HG02623 (cell line): ENCODE measurements around the gene PRH1.

ENCODE experiments used
- ATAC-seq: cut with Tn5 transposase; IDR thresholded peaks from one replicate; pipeline ENCODE4 v1.9.1; 2021; ENCODE audit warnings: moderate library complexity; ENCODE audit not compliant: unreplicated experiment

PRH1 gene

GRCh38 chr12:10884086-10884725 lies at the start of gene PRH1:
Gene PRH1, minus strand, starts transcription at chr12:10884255. Its CDS starts 38 bp downstream, at chr12:10884217.
- ATAC-seq: no peak

- no peak for ATAC-seq
Observed at GRCh38 chr12:10928746-10929286, 44.8 kb upstream of the PRH1 start, which contains the start of gene PRH2. Gene PRH2, plus strand, starts transcription at chr12:10929236. Its CDS starts 38 bp downstream, at chr12:10929274.

- ATAC-seq: no peak
Observed at GRCh38 chr12:10926269-10926668, 42.2 kb upstream of the PRH1 start.

GRCh38 chr12:10919809-10920208 lies 35.8 kb upstream of the PRH1 start:
- ATAC-seq: no peak

- ATAC-seq: no peak
Observed at GRCh38 chr12:10910380-10910779, 26.3 kb upstream of the PRH1 start.

- no peak for ATAC-seq
Observed at GRCh38 chr12:10909462-10909861, 25.4 kb upstream of the PRH1 start, which contains the start of gene TAS2R13. Gene TAS2R13, minus strand, starts transcription at chr12:10909562. Its CDS starts 264 bp downstream, at chr12:10909298.

- ATAC-seq: no peak
Observed at GRCh38 chr12:10904686-10905085, 20.6 kb upstream of the PRH1 start.

GRCh38 chr12:10901427-10901826 lies 17.4 kb upstream of the PRH1 start:
- ATAC-seq: no peak

GRCh38 chr12:10900972-10901371 lies 16.9 kb upstream of the PRH1 start:
- ATAC-seq: no peak

GRCh38 chr12:10900530-10900929 lies 16.5 kb upstream of the PRH1 start:
- ATAC-seq: no peak

- ATAC-seq: no peak
Observed at GRCh38 chr12:10896854-10897253, 12.8 kb upstream of the PRH1 start.

- no peak for ATAC-seq
Observed at GRCh38 chr12:10891937-10892336, 7.9 kb upstream of the PRH1 start.

GRCh38 chr12:10889226-10889625 lies 5.2 kb upstream of the PRH1 start:
- ATAC-seq: no peak

- no peak for ATAC-seq
Observed at GRCh38 chr12:10873378-10873777, 10.7 kb downstream of the PRH1 start.

GRCh38 chr12:10867381-10867780 lies 16.7 kb downstream of the PRH1 start:
- ATAC-seq: no peak

GRCh38 chr12:10863512-10864218 lies 20.4 kb downstream of the PRH1 start:
- ATAC-seq: no peak

GRCh38 chr12:10861366-10861765 lies 22.7 kb downstream of the PRH1 start:
- no peak for ATAC-seq

- no peak for ATAC-seq
Observed at GRCh38 chr12:10855807-10856206, 28.2 kb downstream of the PRH1 start.

- no peak for ATAC-seq
Observed at GRCh38 chr12:10853776-10854175, 30.3 kb downstream of the PRH1 start.

- ATAC-seq: no peak
Observed at GRCh38 chr12:10851243-10851858, 32.7 kb downstream of the PRH1 start.

GRCh38 chr12:10849425-10849878 lies 34.6 kb downstream of the PRH1 start, which contains the start of gene PRR4:
Gene PRR4, minus strand, starts transcription at chr12:10849475. Its CDS starts 38 bp downstream, at chr12:10849437.
- ATAC-seq: no peak
